ENCODE data around the gene KDM7A.

DNA sequence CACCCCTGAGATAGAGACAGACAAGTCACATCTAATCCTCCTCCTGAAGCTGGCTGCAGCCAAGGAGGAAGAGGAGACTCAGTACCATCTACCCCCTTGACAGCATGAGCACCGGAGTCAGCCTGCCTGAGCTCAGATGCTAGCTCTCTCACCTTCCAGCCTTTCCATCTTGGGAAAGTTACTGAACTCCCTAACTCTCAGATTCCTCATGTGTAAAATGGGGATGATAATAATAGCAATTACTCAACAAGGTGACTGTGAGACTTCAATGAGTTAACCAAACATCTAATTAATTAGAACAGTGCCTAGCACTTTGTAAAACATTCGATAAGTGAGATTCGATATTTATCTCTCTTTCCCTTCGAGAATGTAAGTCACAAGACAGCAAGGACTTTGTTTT is 6.4 kb downstream of the KDM7A start:
- TF ChIP-seq, protein P1, sequence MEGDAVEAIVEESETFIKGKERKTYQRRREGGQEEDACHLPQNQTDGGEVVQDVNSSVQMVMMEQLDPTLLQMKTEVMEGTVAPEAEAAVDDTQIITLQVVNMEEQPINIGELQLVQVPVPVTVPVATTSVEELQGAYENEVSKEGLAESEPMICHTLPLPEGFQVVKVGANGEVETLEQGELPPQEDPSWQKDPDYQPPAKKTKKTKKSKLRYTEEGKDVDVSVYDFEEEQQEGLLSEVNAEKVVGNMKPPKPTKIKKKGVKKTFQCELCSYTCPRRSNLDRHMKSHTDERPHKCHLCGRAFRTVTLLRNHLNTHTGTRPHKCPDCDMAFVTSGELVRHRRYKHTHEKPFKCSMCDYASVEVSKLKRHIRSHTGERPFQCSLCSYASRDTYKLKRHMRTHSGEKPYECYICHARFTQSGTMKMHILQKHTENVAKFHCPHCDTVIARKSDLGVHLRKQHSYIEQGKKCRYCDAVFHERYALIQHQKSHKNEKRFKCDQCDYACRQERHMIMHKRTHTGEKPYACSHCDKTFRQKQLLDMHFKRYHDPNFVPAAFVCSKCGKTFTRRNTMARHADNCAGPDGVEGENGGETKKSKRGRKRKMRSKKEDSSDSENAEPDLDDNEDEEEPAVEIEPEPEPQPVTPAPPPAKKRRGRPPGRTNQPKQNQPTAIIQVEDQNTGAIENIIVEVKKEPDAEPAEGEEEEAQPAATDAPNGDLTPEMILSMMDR (IDR thresholded peaks at IDR 0.05; ENCODE audit: borderline replicate concordance, extremely low read depth, low read length, poor library complexity, severe bottlenecking): no peak
- no peak for TF ChIP-seq EZH2 (IDR thresholded peaks at IDR 0.05; ENCODE audit: borderline replicate concordance, low read depth, low read length, severe bottlenecking)

Measured in DND-41 (cell line).